ENCODE results near the gene FKBP7.
"Not testable (repeated sequence)": the region's sequence is repeated elsewhere in the genome, so short reads cannot be mapped to it uniquely, and the experiment has no call there.

The FKBP7 gene

GRCh38 chr2:178449700-178450523 lies 28.5 kb downstream of the FKBP7 start:
- no peak for DNase-seq (ENCODE audit: low read depth)

GRCh38 chr2:178448968-178449661 lies 29.3 kb downstream of the FKBP7 start:
- DNase-seq (ENCODE audit: low read depth), result no peak

GRCh38 chr2:178441426-178441825 lies 37.0 kb downstream of the FKBP7 start:
- no peak for DNase-seq (ENCODE audit: low read depth)

GRCh38 chr2:178436662-178437061 lies 41.7 kb downstream of the FKBP7 start:
- DNase-seq (ENCODE audit: low read depth), result no peak

- no peak for DNase-seq (ENCODE audit: low read depth)
These were observed 49.1 kb downstream of the FKBP7 start for GRCh38 chr2:178429336-178429735.

- DNase-seq (ENCODE audit: low read depth), result no peak
These were observed 50.0 kb downstream of the FKBP7 start for GRCh38 chr2:178428396-178428806.

GRCh38 chr2:178427458-178427857 lies 50.9 kb downstream of the FKBP7 start:
- DNase-seq (ENCODE audit: low read depth), result no peak

GRCh38 chr2:178426388-178426787 lies 52.0 kb downstream of the FKBP7 start:
- no peak for DNase-seq (ENCODE audit: low read depth)

GRCh38 chr2:178425255-178425827 lies 53.1 kb downstream of the FKBP7 start:
- DNase-seq (ENCODE audit: low read depth), result no peak

- not testable (repeated sequence) for DNase-seq (ENCODE audit: low read depth)
These were observed 54.7 kb downstream of the FKBP7 start for GRCh38 chr2:178423746-178424145.

- DNase-seq (ENCODE audit: low read depth), result no peak
These were observed 56.3 kb downstream of the FKBP7 start for GRCh38 chr2:178422097-178422496.

GRCh38 chr2:178420463-178420999 lies 57.9 kb downstream of the FKBP7 start:
- no peak for DNase-seq (ENCODE audit: low read depth)

- no peak for DNase-seq (ENCODE audit: low read depth)
These were observed 59.3 kb downstream of the FKBP7 start for GRCh38 chr2:178419123-178419522.

- no peak for DNase-seq (ENCODE audit: low read depth)
These were observed 60.0 kb downstream of the FKBP7 start for GRCh38 chr2:178418426-178418825.

GRCh38 chr2:178417916-178418315 lies 60.5 kb downstream of the FKBP7 start:
- no peak for DNase-seq (ENCODE audit: low read depth)

- DNase-seq (ENCODE audit: low read depth), result no peak
These were observed 62.4 kb downstream of the FKBP7 start for GRCh38 chr2:178415979-178416378.

- DNase-seq (ENCODE audit: low read depth), result peak; percentile 57
These were observed 63.8 kb downstream of the FKBP7 start for GRCh38 chr2:178414266-178415247.
